GM12878 (cell line): Measurements from ENCODE around the gene TAGLN3. TPM values are rescaled to one million over a fixed set of nuclear protein-coding genes. Genes with fewer than 3 reads are reported as not detected.

ENCODE experiments used
- ATAC-seq: fragments of 200-7000 bp; cut with Tn5 transposase; 3 replicates; pipeline ENCODE4 v1.9.1; 2020; ENCODE audit warnings: mild to moderate bottlenecking, moderate library complexity
- BruUV-seq: library from RNA; stranded (reverse); fragments of 400-500 nt; replicated peaks from 2 replicates; lab custom pipeline; 2021; lab: Mats Ljungman, UMichigan
- CTCF ChIA-PET: fragments of 300-600 bp; sonication (Branson Sonifier 250); formaldehyde crosslinking; extraction: SDS; loops from one replicate; lab custom pipeline; 2021; ENCODE audit warnings: inconsistent platforms; lab: Yijun Ruan, JAX
- POLR2A ChIA-PET: fragments of 350-600 bp; formaldehyde crosslinking; extraction: SDS; loops from one replicate; lab custom pipeline; 2021; ENCODE audit warnings: inconsistent platforms; lab: Charles Lee
- RAD21 ChIA-PET: fragments of 300-600 bp; sonication (Branson Sonifier 250); formaldehyde crosslinking; loops from one replicate; lab custom pipeline; 2023; ENCODE audit warnings: antibody characterized with exemption; ENCODE audit not compliant: unreplicated experiment; lab: Charles Lee
- SMC1A ChIA-PET: fragments of 300-600 bp; sonication (Branson Sonifier 250); formaldehyde crosslinking; loops from one replicate; lab custom pipeline; 2023; ENCODE audit not compliant: unreplicated experiment, uncharacterized antibody; lab: Charles Lee
- DNase-seq: peaks from one replicate; pipeline ENCODE4 v3.0.0-alpha.2; 2011; ENCODE audit warnings: low read depth, low spot score
- FAIRE-seq: peaks from 3 replicates; lab custom pipeline; 2011; peaks lifted over from hg19 to GRCh38; lab: Jason Lieb, UNC
- H2AFZ ChIP-seq: 2 replicates; pipeline ENCODE4 v1.6.0; 2011; ENCODE audit warnings: low read depth, low read length, control low read depth; ENCODE audit not compliant: control insufficient read depth
- H3K27ac ChIP-seq: 2 replicates; pipeline ENCODE4 v1.5.1; 2011; ENCODE audit warnings: control low read depth; ENCODE audit not compliant: control insufficient read depth, insufficient read depth
- H3K27me3 ChIP-seq, 2 experiments: replicated peaks in 1 of 2; 2 replicates each; pipeline versions ENCODE4 v1.6.0 to v1.6.1; 2011; ENCODE audit warnings: low read length in 1 of 2; ENCODE audit not compliant: control insufficient read depth in 2 of 2, insufficient read depth in 2 of 2
- H3K36me3 ChIP-seq, 2 experiments: 2 replicates each; pipeline ENCODE4 v1.5.1; 2011; ENCODE audit warnings: low read length in 1 of 2; ENCODE audit not compliant: control insufficient read depth in 2 of 2, insufficient read depth in 2 of 2
- H3K4me1 ChIP-seq: 2 replicates; pipeline ENCODE4 v1.6.1; 2011; ENCODE audit warnings: mild to moderate bottlenecking, low read length, moderate library complexity, mixed read lengths; ENCODE audit not compliant: control insufficient read depth, insufficient read depth
- H3K4me2 ChIP-seq: 2 replicates; pipeline ENCODE4 v1.6.0; 2011; ENCODE audit warnings: control low read depth; ENCODE audit not compliant: control insufficient read depth, insufficient read depth
- H3K4me3 ChIP-seq: fragments of 200-600 bp; sonication (generic); 2 replicates; pipeline ENCODE4 v1.5.1; 2016
- H3K79me2 ChIP-seq: 2 replicates; pipeline ENCODE4 v1.6.0; 2011; ENCODE audit warnings: low read length; ENCODE audit not compliant: control insufficient read depth, insufficient read depth
- H3K9ac ChIP-seq: 2 replicates; pipeline ENCODE4 v1.8.0; 2011; ENCODE audit warnings: low read length, control low read depth, mixed read lengths; ENCODE audit not compliant: control insufficient read depth, insufficient read depth
- H3K9me3 ChIP-seq: replicated peaks from 3 replicates; pipeline ENCODE4 v1.5.1; 2011; ENCODE audit warnings: mild to moderate bottlenecking, low read length; ENCODE audit not compliant: control insufficient read depth, insufficient read depth
- H4K20me1 ChIP-seq: 2 replicates; pipeline ENCODE4 v1.6.0; 2011; ENCODE audit not compliant: control insufficient read depth, insufficient read depth
- BCL11A ChIP-seq: IDR thresholded peaks from 2 replicates; pipeline ENCODE4 v1.6.1; 2011; ENCODE audit warnings: low read depth, low read length
- JUND ChIP-seq: IDR thresholded peaks from 2 replicates; pipeline ENCODE4 v1.6.1; 2012; ENCODE audit warnings: low read depth, mild to moderate bottlenecking, low read length, improper control_type of control experiment, moderate library complexity
- PAX8 ChIP-seq: fragments of 450-650 bp; IDR thresholded peaks from 2 replicates; pipeline ENCODE4 v1.6.1; 2017; ENCODE audit warnings: mild to moderate bottlenecking, moderate library complexity
- POLR2AphosphoS5 ChIP-seq: IDR thresholded peaks from 2 replicates; pipeline ENCODE4 v1.6.1; 2011; ENCODE audit warnings: mild to moderate bottlenecking, low read length, inconsistent platforms
- RCOR1 ChIP-seq: conservative IDR thresholded peaks from 2 replicates; pipeline ENCODE4 v1.6.1; 2012; ENCODE audit warnings: low read depth, low read length, improper control_type of control experiment
- SMC3 ChIP-seq: IDR thresholded peaks from 2 replicates; pipeline ENCODE4 v1.6.1; 2011; ENCODE audit warnings: low read length, improper control_type of control experiment, borderline replicate concordance
- SREBF1 ChIP-seq: IDR thresholded peaks from 2 replicates; pipeline ENCODE4 v1.6.1; 2012; ENCODE audit warnings: mild to moderate bottlenecking, low read length
- STAT1 ChIP-seq: fragments of 450-650 bp; conservative IDR thresholded peaks from 2 replicates; pipeline ENCODE4 v1.6.1; 2014; ENCODE audit warnings: antibody characterized with exemption, mild to moderate bottlenecking
- ZSCAN29 ChIP-seq: fragments of 450-650 bp; IDR thresholded peaks from 2 replicates; pipeline ENCODE4 v1.6.1; 2017; ENCODE audit warnings: mild to moderate bottlenecking, moderate library complexity
- WGBS: methylation state at CpG from one replicate; pipeline ENCODE4 v1.1.6; 2016; ENCODE audit warnings: low lambda C conversion rate; ENCODE audit not compliant: insufficient replicate concordance, insufficient coverage; ENCODE audit errors: missing lambda C conversion rate; 5-methylcytosine and 5-hydroxymethylcytosine counted together
- in situ Hi-C: fragments of 300-500 bp; cut with MboI; formaldehyde crosslinking; loops from 9 replicates; pipeline ENCODE4 v1.14.3; 2018; ENCODE audit warnings: mixed read lengths
- intact Hi-C: fragments of 100-400 bp; cut with micrococcal nuclease; formaldehyde crosslinking; loops from one replicate; pipeline ENCODE4 v1.14.2; 2022; ENCODE audit not compliant: unreplicated experiment
- polyA plus RNA-seq, 11 experiments: library from polyadenylated mRNA; depleted of rRNA in 4 of 11; unstranded in 6 of 11; stranded (reverse) in 5 of 11; fragments of >200 nt; fragmentation: Nextera tagmentation in 4 of 11; fragmentation: Illumina TruSeq in 1 of 11; extraction: Ambion mirVana in 4 of 11; extraction: Trizol in 1 of 11; gene quantifications; 1 replicate in 1 of 11; 2 replicates in 10 of 11; pipeline versions ENCODE4 v1.2.1 to v1.2.3, GENCODE V29; 2011 to 2016; ENCODE audit warnings: inconsistent platforms in 2 of 11, missing spikeins in 2 of 11, low read depth in 1 of 11
- total RNA-seq, 4 experiments: library from RNA; depleted of rRNA in 3 of 4; stranded (reverse); fragments of >200 nt in 3 of 4; fragmentation: Illumina TruSeq in 1 of 4; extraction: Trizol in 1 of 4; gene quantifications; 2 replicates each; pipeline versions ENCODE4 v1.2.1 to v1.2.3, GENCODE V29; 2013 to 2021
- TF ChIP-seq, protein P1 (sequence below): IDR thresholded peaks from 2 replicates; pipeline ENCODE4 v1.6.1; 2012; ENCODE audit warnings: improper control_type of control experiment, low read depth, low read length; ENCODE audit not compliant: insufficient replicate concordance
- TF ChIP-seq, protein P2 (sequence below): fragments of 450-650 bp; IDR thresholded peaks from 2 replicates; pipeline ENCODE4 v1.6.1; 2017; ENCODE audit warnings: mild to moderate bottlenecking, moderate library complexity
- TF ChIP-seq, protein P3 (sequence below): fragments of 450-650 bp; formaldehyde crosslinking; IDR thresholded peaks from 2 replicates; pipeline ENCODE4 v1.4.0; 2022; ENCODE audit warnings: mild to moderate bottlenecking, moderate library complexity

The TAGLN3 gene
- total and polyA plus RNA-seq, 10 of the 15 experiments (the other 5 are each of a cell fraction or from before 2014, with no cell fraction given): 0.06 to 0.53 (median 0.12) TPM; not detected in 3

DNA sequence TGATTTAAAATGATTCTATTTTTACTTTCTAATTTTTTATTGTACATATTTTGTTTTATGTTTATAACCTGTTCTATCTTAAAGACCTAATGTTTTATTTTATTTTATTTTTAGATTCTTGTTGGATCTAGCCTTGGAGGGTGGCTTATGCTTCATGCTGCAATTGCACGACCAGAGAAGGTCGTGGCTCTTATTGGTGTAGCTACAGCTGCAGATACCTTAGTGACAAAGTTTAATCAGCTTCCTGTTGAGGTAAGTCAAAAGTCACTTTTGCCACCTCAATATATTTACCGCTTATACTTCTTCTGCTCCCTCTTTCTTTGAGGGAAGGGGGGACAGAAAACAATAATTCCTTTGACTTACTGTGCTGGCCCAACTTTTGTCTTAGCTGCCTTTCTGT lies 11.9 kb upstream of the TAGLN3 start:
- Histone ChIP-seq H3K79me2 (peaks cover 2% of the 10 kb centered on the region), H3K36me3 (peaks cover 0 to 2% of the 10 kb centered on the region in 2 experiments; a peak in 1 of 4 replicates), H2AFZ (no peak overlapping the region), H3K27me3 (no peaks in the 10 kb centered on the region), H3K27ac (no peak overlapping the region), H3K4me2 (no peak overlapping the region), H3K9me3 (no peaks in the 10 kb centered on the region), H3K4me3 (no peak overlapping the region), H4K20me1 (no peaks in the 10 kb centered on the region), H3K9ac (no peak overlapping the region), H3K4me1 (no peaks in the 10 kb centered on the region)
- SMC1A ChIA-PET: interaction anchor here (1.2 to 21.1 kb wide), 3 partner anchors 11 to 56 kb away, joined by 3 to 417 read pairs (median 4); no protein-coding TSS in a partner anchor
- RAD21 ChIA-PET: interaction anchor here (1.2 to 2.5 kb wide), 2 partner anchors 16 to 27 kb away, joined by 3 to 13 read pairs; no protein-coding TSS in a partner anchor
- POLR2A ChIA-PET: no interaction called here
- DNase-seq (no peak), FAIRE-seq (no peak), ATAC-seq (no peak)
- CTCF ChIA-PET: interaction anchor here (0.7 to 15.4 kb wide), 7 partner anchors 10 to 316 kb away, joined by 3 to 467 read pairs (median 6); partner anchors contain the start of gene TAGLN3
- intact Hi-C loops: no loop called here
- in situ Hi-C loops: no loop called here
- no TSS peak for BruUV-seq
- WGBS: 100% methylated on average over 3 of the region's 3 CpGs
- TF ChIP-seq JUND (no peak), RCOR1 (no peak), SREBF1 (no peak), ZSCAN29 (no peak), PAX8 (no peak), POLR2AphosphoS5 (no peak), SMC3 (no peak), STAT1 (no peak), BCL11A (no peak)
- TF ChIP-seq, protein P1, sequence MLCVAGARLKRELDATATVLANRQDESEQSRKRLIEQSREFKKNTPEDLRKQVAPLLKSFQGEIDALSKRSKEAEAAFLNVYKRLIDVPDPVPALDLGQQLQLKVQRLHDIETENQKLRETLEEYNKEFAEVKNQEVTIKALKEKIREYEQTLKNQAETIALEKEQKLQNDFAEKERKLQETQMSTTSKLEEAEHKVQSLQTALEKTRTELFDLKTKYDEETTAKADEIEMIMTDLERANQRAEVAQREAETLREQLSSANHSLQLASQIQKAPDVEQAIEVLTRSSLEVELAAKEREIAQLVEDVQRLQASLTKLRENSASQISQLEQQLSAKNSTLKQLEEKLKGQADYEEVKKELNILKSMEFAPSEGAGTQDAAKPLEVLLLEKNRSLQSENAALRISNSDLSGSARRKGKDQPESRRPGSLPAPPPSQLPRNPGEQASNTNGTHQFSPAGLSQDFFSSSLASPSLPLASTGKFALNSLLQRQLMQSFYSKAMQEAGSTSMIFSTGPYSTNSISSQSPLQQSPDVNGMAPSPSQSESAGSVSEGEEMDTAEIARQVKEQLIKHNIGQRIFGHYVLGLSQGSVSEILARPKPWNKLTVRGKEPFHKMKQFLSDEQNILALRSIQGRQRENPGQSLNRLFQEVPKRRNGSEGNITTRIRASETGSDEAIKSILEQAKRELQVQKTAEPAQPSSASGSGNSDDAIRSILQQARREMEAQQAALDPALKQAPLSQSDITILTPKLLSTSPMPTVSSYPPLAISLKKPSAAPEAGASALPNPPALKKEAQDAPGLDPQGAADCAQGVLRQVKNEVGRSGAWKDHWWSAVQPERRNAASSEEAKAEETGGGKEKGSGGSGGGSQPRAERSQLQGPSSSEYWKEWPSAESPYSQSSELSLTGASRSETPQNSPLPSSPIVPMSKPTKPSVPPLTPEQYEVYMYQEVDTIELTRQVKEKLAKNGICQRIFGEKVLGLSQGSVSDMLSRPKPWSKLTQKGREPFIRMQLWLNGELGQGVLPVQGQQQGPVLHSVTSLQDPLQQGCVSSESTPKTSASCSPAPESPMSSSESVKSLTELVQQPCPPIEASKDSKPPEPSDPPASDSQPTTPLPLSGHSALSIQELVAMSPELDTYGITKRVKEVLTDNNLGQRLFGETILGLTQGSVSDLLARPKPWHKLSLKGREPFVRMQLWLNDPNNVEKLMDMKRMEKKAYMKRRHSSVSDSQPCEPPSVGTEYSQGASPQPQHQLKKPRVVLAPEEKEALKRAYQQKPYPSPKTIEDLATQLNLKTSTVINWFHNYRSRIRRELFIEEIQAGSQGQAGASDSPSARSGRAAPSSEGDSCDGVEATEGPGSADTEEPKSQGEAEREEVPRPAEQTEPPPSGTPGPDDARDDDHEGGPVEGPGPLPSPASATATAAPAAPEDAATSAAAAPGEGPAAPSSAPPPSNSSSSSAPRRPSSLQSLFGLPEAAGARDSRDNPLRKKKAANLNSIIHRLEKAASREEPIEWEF: no peak
- TF ChIP-seq, protein P2, sequence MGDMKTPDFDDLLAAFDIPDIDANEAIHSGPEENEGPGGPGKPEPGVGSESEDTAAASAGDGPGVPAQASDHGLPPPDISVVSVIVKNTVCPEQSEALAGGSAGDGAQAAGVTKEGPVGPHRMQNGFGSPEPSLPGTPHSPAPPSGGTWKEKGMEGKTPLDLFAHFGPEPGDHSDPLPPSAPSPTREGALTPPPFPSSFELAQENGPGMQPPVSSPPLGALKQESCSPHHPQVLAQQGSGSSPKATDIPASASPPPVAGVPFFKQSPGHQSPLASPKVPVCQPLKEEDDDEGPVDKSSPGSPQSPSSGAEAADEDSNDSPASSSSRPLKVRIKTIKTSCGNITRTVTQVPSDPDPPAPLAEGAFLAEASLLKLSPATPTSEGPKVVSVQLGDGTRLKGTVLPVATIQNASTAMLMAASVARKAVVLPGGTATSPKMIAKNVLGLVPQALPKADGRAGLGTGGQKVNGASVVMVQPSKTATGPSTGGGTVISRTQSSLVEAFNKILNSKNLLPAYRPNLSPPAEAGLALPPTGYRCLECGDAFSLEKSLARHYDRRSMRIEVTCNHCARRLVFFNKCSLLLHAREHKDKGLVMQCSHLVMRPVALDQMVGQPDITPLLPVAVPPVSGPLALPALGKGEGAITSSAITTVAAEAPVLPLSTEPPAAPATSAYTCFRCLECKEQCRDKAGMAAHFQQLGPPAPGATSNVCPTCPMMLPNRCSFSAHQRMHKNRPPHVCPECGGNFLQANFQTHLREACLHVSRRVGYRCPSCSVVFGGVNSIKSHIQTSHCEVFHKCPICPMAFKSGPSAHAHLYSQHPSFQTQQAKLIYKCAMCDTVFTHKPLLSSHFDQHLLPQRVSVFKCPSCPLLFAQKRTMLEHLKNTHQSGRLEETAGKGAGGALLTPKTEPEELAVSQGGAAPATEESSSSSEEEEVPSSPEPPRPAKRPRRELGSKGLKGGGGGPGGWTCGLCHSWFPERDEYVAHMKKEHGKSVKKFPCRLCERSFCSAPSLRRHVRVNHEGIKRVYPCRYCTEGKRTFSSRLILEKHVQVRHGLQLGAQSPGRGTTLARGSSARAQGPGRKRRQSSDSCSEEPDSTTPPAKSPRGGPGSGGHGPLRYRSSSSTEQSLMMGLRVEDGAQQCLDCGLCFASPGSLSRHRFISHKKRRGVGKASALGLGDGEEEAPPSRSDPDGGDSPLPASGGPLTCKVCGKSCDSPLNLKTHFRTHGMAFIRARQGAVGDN: no peak
- TF ChIP-seq, protein P3, sequence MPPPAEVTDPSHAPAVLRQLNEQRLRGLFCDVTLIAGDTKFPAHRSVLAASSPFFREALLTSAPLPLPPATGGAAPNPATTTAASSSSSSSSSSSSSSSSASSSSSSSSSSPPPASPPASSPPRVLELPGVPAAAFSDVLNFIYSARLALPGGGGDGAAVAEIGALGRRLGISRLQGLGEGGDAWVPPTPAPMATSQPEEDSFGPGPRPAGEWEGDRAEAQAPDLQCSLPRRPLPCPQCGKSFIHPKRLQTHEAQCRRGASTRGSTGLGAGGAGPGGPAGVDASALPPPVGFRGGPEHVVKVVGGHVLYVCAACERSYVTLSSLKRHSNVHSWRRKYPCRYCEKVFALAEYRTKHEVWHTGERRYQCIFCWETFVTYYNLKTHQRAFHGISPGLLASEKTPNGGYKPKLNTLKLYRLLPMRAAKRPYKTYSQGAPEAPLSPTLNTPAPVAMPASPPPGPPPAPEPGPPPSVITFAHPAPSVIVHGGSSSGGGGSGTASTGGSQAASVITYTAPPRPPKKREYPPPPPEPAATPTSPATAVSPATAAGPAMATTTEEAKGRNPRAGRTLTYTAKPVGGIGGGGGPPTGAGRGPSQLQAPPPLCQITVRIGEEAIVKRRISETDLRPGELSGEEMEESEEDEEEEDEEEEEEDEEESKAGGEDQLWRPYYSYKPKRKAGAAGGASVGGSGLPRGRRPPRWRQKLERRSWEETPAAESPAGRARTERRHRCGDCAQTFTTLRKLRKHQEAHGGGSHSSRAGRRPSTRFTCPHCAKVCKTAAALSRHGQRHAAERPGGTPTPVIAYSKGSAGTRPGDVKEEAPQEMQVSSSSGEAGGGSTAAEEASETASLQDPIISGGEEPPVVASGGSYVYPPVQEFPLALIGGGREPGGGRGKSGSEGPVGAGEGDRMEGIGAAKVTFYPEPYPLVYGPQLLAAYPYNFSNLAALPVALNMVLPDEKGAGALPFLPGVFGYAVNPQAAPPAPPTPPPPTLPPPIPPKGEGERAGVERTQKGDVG (CRISPR knock-in tag): no peak
